ENCODE data around the gene STEAP1.
"Not testable (repeated sequence)": the region's sequence is repeated elsewhere in the genome, so short reads cannot be mapped to it uniquely, and the experiment has no call there.

STEAP1 gene

GRCh38 chr7:90173127-90173844 lies 19.0 kb downstream of the STEAP1 start:
- no peak for DNase-seq (ENCODE audit: low read depth in 4 of 4, low spot score in 1 of 4)

DNA sequence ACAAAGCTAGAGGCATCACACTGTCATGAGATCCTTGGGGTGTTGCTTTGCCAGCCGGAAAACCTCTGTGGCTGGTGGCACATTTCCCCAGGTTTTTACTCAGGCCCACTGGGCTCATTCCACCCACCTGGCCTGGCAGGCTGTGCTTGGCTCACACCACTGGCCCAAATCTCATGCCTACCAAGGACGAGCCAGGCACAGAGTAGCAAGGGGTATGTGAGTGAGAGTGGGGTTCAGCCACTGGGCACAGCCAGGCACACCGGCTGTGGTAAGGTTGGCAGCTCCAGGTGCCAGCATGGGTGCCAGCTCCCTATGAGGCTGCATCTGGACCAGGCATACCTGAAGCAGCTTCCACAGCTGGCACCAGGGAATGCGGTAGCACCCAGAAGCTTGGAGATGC lies 21.4 kb downstream of the STEAP1 start:
- no peak for DNase-seq (ENCODE audit: low read depth in 4 of 4, low spot score in 1 of 4)

DNA sequence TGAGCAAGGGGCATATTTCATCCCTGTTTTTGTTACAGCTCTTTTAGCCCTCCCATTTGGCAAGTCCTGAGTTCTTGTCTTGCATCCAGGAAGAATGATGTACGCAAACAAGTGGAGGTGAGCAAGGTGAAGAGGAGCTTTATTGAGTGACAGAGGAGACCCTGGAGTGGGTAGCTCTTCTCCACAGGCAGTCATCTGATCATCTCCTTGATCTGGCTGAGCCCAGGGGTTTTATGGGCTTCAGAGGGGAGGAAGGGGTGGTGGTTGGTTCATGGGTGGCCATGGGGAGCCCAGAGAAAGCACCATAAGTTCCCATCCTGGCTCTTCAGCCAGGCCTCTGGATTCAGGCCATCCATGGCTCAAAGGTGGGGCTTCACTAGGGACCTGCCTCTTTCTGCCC lies 21.9 kb downstream of the STEAP1 start:
- no peak for DNase-seq (ENCODE audit: low read depth in 4 of 4, low spot score in 1 of 4)

DNA sequence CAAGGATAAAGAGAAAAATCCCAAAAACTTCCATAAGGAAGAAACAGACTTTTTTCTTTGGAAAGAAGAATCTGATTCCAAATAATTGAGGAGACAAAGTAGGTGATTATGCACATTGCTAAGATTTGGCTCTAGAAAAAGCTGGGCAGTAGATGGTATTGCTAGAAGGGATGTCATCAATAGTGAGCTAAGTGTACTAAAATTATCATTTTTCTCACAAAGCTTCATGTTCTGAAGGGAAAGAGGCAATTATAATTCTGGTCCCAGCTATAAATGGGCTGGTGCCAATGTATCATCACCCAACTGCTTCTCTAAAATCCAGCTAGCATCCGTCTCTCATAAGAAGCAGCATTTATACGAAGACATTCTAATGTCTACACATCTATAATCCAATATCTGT lies 23.9 kb downstream of the STEAP1 start:
- DNase-seq (ENCODE audit: low read depth in 4 of 4, low spot score in 1 of 4): no peak

GRCh38 chr7:90178679-90179278 lies 24.5 kb downstream of the STEAP1 start:
- peak in 1 of 4 experiments; percentile 8 for DNase-seq (ENCODE audit: low read depth in 4 of 4, low spot score in 1 of 4)

DNA sequence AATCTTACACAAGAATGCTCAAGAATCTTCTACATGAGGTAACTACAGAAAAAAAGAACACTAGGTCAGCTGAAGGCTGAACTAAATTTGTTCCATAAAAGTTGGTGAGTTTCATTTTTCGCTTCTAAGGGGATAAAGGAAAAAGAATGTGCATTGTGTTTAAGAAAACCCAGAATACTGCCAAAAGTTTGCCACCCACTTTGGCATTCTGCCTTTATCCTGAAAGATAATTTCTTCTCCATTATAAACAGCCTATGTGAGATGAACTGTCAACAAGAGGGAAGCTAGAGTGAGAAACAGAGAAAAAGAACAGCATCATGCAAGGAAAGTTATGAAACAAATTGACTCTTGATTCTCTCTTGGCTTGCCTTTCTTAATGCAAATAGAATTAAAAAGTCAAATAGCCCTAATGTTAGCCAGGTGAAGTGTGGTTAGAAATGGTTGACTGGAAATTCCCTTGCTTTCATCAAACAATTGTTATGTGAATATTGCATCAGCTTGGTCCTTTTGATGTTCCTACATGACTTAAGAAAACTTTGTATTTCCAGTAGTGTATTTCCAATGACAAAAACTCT lies 25.8 kb downstream of the STEAP1 start:
- DNase-seq (ENCODE audit: low read depth in 4 of 4, low spot score in 1 of 4): no peak

- DNase-seq (ENCODE audit: low read depth in 4 of 4, low spot score in 1 of 4): no peak
These were observed 26.4 kb downstream of the STEAP1 start for GRCh38 chr7:90180649-90181048.

GRCh38 chr7:90181485-90181884 lies 27.2 kb downstream of the STEAP1 start:
- no peak for DNase-seq (ENCODE audit: low read depth in 4 of 4, low spot score in 1 of 4)

DNA sequence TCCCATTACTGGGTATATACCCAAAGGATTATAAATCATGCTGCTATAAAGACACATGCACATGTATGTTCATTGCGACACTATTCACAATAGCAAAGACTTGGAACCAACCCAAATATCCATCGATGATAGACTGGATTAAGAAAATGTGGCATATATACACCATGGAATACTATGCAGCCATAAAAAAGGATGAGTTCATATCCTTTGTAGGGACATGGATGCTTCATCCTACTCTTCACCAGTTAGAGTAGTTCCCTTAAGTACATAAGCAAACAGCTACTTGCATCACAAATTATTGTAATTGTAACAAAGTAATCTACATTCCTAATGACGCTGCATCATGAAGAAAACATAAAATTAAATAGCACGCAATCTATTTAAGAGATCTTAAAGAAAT lies 32.0 kb downstream of the STEAP1 start:
- not testable (repeated sequence) for DNase-seq (ENCODE audit: low read depth in 4 of 4, low spot score in 1 of 4)

GRCh38 chr7:90187507-90188050 lies 33.3 kb downstream of the STEAP1 start:
- DNase-seq (ENCODE audit: low read depth in 4 of 4, low spot score in 1 of 4): no peak

DNA sequence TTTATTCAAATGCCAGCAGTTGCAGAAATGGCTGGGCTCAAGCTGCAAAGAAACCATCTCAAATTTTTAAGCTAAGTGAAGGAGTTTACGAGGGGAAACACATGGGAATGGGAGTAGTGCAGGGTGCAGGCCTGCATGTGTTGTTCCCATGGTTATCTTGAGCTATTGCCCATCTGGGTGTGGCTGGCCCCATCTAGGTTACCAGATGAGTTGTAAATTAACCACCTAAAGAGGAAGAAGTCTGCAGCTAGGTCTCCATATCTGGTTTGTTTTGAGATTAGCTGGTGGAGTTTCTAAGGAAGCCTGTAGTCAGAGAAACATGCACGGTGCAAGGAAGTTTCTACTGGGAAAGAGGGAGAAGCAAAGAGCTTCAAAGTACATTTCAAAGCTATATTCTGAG lies 34.0 kb downstream of the STEAP1 start:
- no peak for DNase-seq (ENCODE audit: low read depth in 4 of 4, low spot score in 1 of 4)

DNA sequence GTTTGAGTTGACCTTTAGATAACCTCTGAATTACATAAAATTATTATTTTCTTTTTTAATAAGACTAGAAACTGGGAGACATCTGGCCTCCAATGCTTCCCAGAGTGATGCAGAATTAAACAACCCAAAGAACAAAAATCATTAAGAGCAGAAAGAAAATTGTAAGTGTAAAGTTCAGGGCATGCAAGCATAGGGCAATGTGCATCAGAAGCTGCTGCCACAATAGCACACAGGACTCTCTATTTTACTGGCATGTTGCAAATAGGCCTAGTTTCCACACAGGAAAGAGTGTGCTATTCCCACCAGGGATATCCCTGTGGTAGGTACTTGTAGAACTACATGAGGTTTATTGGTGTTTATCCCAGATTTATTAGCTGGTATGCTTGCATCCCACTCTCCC lies 36.7 kb downstream of the STEAP1 start:
- no peak for DNase-seq (ENCODE audit: low read depth in 4 of 4, low spot score in 1 of 4)

DNA sequence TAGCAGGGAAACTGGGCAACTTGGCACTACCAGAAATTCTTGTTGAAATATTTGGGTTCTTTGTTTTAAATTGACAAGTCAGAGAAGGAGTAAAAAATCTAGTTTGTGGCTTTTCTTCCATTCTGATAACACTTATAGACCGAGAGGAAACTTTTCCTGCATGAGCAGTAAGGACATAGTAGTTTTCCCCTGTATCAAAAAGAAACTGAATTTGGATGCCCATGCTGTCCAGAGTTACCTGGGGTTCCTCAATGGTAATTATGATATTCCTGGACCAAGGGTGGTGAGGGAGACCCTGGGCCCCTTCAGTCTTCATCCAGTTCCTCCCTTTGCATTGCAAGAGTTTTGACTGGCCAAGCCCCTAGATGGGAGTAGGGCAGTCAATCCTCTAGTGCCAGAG lies 37.4 kb downstream of the STEAP1 start:
- no peak for DNase-seq (ENCODE audit: low read depth in 4 of 4, low spot score in 1 of 4)

DNA sequence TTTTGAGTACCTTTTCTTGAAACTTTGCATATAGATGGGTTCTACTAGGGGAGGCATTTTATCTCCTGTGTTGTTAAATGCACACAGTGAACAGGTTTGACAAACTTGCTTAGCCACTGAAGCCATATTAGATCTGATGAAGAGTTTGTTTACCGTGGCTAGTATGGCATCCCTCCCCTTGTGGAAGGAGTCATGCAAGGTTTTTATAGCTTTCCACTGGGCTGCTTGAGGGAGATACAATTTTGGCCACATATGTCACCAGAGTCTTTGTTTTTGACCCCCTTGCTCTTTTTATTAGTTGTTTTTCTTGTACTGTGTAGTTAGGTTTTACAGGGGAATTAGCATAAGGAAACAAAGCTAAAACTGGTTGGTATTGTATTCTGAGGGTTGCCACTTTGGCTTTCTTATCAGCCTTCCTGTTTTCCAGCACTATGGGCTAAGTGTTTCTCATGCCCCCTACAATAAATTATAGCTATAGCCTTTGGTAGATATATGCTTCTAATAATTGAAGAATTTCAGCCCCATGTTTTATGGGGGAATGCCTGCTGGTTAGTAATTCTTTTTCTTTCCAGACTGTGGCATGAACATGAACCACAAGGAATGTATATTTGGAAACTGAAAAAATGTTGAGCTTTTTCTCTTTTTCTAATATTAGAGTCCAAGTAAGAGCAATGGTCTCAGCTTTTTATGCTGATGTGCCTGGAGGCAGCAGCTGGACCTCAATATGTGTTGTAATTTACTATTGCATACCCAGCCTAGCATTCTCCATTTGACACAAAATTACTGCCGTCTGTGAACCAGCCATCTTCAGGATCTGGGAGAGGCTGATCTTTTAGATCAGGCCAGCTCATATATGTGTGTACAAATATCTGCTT lies 38.8 kb downstream of the STEAP1 start:
- no peak for DNase-seq (ENCODE audit: low read depth in 4 of 4, low spot score in 1 of 4)

GRCh38 chr7:90194911-90195809 lies 40.9 kb downstream of the STEAP1 start:
- DNase-seq (ENCODE audit: low read depth in 4 of 4, low spot score in 1 of 4): no peak

GRCh38 chr7:90201500-90202195 lies 47.4 kb downstream of the STEAP1 start:
- DNase-seq (ENCODE audit: low read depth in 4 of 4, low spot score in 1 of 4): no peak

DNA sequence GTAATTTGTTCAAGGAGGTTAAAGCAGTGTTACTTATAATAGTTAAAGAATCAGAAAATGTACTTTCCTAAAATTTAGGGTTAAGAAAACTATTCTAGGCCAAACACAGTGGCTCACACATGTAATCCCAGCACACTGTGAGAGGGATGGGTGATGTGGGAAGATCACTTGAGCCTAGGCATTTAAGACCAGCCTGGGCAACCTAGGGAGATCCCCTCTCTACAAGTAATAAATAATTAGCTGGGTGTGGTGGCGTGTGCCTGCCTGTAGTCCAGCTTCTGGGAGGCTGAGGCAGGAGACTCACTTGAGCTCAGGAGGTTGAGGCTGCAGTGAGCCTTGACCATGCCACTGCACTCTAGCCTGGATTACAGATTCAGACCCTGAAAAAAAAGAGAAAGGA lies 53.7 kb downstream of the STEAP1 start:
- no peak for DNase-seq (ENCODE audit: low read depth in 4 of 4, low spot score in 1 of 4)

DNA sequence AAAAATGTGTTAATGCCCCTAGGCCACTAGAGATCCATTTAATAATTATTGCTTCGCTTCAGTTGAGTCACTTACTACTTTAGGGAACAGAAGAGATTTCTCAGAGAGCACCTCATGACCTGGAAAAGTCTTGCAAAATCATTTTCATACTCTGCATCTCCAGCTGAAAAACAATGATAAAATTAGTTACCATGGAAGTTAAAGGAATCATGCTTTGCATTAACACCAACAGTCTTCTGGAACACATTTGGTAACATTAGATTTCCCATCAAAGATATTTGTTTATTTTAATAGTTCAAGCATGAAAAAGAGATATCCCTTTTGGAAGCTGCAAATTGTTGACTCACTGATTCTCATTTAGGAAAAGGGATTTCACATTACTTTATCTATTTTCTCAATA lies 55.5 kb downstream of the STEAP1 start:
- no peak for DNase-seq (ENCODE audit: low read depth in 4 of 4, low spot score in 1 of 4)

DNA sequence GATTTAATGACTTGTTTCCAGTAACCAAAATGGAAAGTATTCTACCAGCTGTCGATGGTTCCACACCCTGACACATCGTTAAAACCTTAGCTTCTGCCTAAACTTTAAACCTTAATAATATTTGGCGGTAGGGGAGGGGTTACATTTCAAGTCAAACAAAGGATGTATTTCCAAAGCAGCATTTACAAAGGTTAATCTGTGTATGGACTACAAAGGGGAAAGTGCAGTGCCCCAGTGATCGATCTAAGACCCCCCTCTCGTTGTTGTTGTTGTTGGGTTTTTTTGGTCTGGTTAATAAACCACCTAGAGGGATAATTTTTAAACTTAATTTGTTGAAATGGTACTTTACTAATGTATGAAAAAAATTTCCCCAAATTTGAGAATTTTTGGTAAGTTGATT lies 56.2 kb downstream of the STEAP1 start:
- no peak for DNase-seq (ENCODE audit: low read depth in 4 of 4, low spot score in 1 of 4)

- DNase-seq (ENCODE audit: low read depth in 4 of 4, low spot score in 1 of 4): no peak
These were observed 56.7 kb downstream of the STEAP1 start for GRCh38 chr7:90210981-90211380.

Measured in stimulated activated CD4-positive, alpha-beta T cell treated with anti-CD3 and anti-CD28 coated beads, Interleukin-1b, Interleukin-23, amount 100 ng/mL, for 24 hours (primary cell).